SK-N-SH treated with all-trans-retinoic acid at 6 μM for 48 hours (cell line): ENCODE measurements around the gene PRAMEF11.
A peak's percentile ranks its signal among the peaks of the same experiment; 100 is the strongest.

Experiments
- ATAC-seq: fragments of 200-7000 bp; cut with Tn5 transposase; 3 replicates; pipeline ENCODE4 v1.9.1; 2020; ENCODE audit warnings: mild to moderate bottlenecking, moderate library complexity
- ARNTL ChIP-seq: fragments of 450-650 bp; formaldehyde crosslinking; IDR thresholded peaks from 2 replicates; pipeline ENCODE4 v1.5.0; 2020; ENCODE audit warnings: low read depth, mild to moderate bottlenecking, moderate library complexity, borderline replicate concordance
- BACH2 ChIP-seq: fragments of 250-450 bp; sonication (Bioruptor Pico); IDR thresholded peaks from 2 replicates; pipeline ENCODE4 v1.9.0; 2021; ENCODE audit warnings: mild to moderate bottlenecking, borderline replicate concordance
- CSDC2 ChIP-seq: fragments of 250-450 bp; sonication (Bioruptor Pico); IDR thresholded peaks from 2 replicates; pipeline ENCODE4 v1.5.0; 2020; ENCODE audit warnings: mild to moderate bottlenecking, moderate library complexity
- ESRRG ChIP-seq: fragments of 250-450 bp; sonication (Bioruptor Pico); IDR thresholded peaks from 2 replicates; pipeline ENCODE4 v1.6.1; 2021; ENCODE audit warnings: mild to moderate bottlenecking
- GLIS3 ChIP-seq: fragments of 250-450 bp; sonication (Bioruptor Pico); IDR thresholded peaks from 2 replicates; pipeline ENCODE4 v1.5.0; 2020; ENCODE audit warnings: mild to moderate bottlenecking, moderate library complexity
- ISL1 ChIP-seq: fragments of 250-450 bp; sonication (Bioruptor Pico); IDR thresholded peaks from 2 replicates; pipeline ENCODE4 v2.1.2; 2022; ENCODE audit warnings: mild to moderate bottlenecking, moderate library complexity
- OSR1 ChIP-seq: fragments of 250-450 bp; sonication (Bioruptor Pico); IDR thresholded peaks from 2 replicates; pipeline ENCODE4 v1.8.0; 2022; ENCODE audit warnings: moderate library complexity, mild to moderate bottlenecking, inconsistent platforms
- PPARA ChIP-seq: fragments of 250-450 bp; sonication (Bioruptor Pico); IDR thresholded peaks from 2 replicates; pipeline ENCODE4 v1.5.0; 2020; ENCODE audit warnings: mild to moderate bottlenecking, borderline replicate concordance
- RARB ChIP-seq: fragments of 250-450 bp; sonication (Bioruptor Pico); IDR thresholded peaks from 2 replicates; pipeline ENCODE4 v1.8.0; 2021; ENCODE audit warnings: mild to moderate bottlenecking, moderate library complexity
- SNAI2 ChIP-seq: fragments of 250-450 bp; sonication (Bioruptor Pico); IDR thresholded peaks from 2 replicates; pipeline ENCODE4 v1.5.0; 2020; ENCODE audit warnings: mild to moderate bottlenecking, moderate library complexity
- TCF4 ChIP-seq: fragments of 250-450 bp; sonication (Bioruptor Pico); IDR thresholded peaks from 2 replicates; pipeline ENCODE4 v1.8.0; 2021; ENCODE audit warnings: mild to moderate bottlenecking, moderate library complexity, borderline replicate concordance
- TOX ChIP-seq: fragments of 250-450 bp; sonication (Bioruptor Pico); IDR thresholded peaks from 2 replicates; pipeline ENCODE4 v1.8.0; 2021; ENCODE audit warnings: mild to moderate bottlenecking, moderate library complexity, borderline replicate concordance
- ZC3H10 ChIP-seq: fragments of 250-450 bp; sonication (Bioruptor Pico); IDR thresholded peaks from 2 replicates; pipeline ENCODE4 v1.5.1; 2021; ENCODE audit warnings: mild to moderate bottlenecking, moderate library complexity
- ZFP3 ChIP-seq: fragments of 250-450 bp; sonication (Bioruptor Pico); IDR thresholded peaks from 2 replicates; pipeline ENCODE4 v1.5.0; 2020; ENCODE audit warnings: mild to moderate bottlenecking, moderate library complexity
- ZFP30 ChIP-seq: fragments of 450-650 bp; formaldehyde crosslinking; IDR thresholded peaks from 2 replicates; pipeline ENCODE4 v1.5.0; 2022; ENCODE audit warnings: mild to moderate bottlenecking, moderate library complexity
- ZNF565 ChIP-seq: fragments of 450-650 bp; formaldehyde crosslinking; conservative IDR thresholded peaks from 2 replicates; pipeline ENCODE4 v1.5.0; 2020; ENCODE audit warnings: low read depth, mild to moderate bottlenecking, moderate library complexity
- ZNF70 ChIP-seq: fragments of 450-650 bp; formaldehyde crosslinking; IDR thresholded peaks from 2 replicates; pipeline ENCODE4 v1.5.0; 2020; ENCODE audit warnings: mild to moderate bottlenecking, moderate library complexity
- ZNF8 ChIP-seq: fragments of 450-650 bp; formaldehyde crosslinking; IDR thresholded peaks from 2 replicates; pipeline ENCODE4 v1.5.0; 2020; ENCODE audit warnings: mild to moderate bottlenecking, moderate library complexity
- TF ChIP-seq, protein P1 (sequence below): fragments of 250-450 bp; sonication (Bioruptor Pico); IDR thresholded peaks from 2 replicates; pipeline ENCODE4 v1.5.0; 2020; ENCODE audit warnings: mild to moderate bottlenecking, moderate library complexity
- TF ChIP-seq, protein P2 (sequence below): fragments of 250-450 bp; sonication (Bioruptor Pico); IDR thresholded peaks from 2 replicates; pipeline ENCODE4 v1.5.1; 2021; ENCODE audit warnings: mild to moderate bottlenecking, moderate library complexity
- TF ChIP-seq, protein P3 (sequence below): fragments of 250-450 bp; sonication (Bioruptor Pico); IDR thresholded peaks from 2 replicates; pipeline ENCODE4 v1.8.0; 2020; ENCODE audit warnings: mild to moderate bottlenecking, moderate library complexity, borderline replicate concordance

Gene PRAMEF11

DNA sequence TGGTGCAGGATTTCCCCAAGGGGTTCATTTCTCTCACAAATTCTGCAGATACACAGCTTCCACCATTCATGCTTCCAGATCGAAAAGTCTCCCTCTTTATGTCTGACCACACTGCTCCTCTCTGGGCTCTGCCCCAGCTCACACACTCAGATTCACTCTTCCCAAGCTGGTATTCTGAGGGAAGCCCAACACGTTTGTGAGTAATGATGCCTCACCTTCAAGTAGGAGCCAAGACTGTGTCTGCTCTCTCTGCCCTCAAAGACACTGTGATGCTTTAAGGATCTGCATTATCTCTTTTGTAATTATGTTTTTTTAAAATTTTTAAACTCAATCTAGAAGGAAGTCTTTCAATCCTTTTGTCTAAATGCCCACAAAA lies 19.8 kb downstream of the PRAMEF11 start:
- TF ChIP-seq RARB (CRISPR knock-in tag) (no peak), ESRRG (CRISPR knock-in tag) (no peak), TOX (CRISPR knock-in tag) (no peak), ZFP30 (no peak), GLIS3 (CRISPR knock-in tag) (no peak), BACH2 (CRISPR knock-in tag) (no peak), SNAI2 (no peak), ZNF70 (CRISPR knock-in tag) (no peak), ZNF565 (CRISPR knock-in tag) (no peak)
- TF ChIP-seq, protein P1, sequence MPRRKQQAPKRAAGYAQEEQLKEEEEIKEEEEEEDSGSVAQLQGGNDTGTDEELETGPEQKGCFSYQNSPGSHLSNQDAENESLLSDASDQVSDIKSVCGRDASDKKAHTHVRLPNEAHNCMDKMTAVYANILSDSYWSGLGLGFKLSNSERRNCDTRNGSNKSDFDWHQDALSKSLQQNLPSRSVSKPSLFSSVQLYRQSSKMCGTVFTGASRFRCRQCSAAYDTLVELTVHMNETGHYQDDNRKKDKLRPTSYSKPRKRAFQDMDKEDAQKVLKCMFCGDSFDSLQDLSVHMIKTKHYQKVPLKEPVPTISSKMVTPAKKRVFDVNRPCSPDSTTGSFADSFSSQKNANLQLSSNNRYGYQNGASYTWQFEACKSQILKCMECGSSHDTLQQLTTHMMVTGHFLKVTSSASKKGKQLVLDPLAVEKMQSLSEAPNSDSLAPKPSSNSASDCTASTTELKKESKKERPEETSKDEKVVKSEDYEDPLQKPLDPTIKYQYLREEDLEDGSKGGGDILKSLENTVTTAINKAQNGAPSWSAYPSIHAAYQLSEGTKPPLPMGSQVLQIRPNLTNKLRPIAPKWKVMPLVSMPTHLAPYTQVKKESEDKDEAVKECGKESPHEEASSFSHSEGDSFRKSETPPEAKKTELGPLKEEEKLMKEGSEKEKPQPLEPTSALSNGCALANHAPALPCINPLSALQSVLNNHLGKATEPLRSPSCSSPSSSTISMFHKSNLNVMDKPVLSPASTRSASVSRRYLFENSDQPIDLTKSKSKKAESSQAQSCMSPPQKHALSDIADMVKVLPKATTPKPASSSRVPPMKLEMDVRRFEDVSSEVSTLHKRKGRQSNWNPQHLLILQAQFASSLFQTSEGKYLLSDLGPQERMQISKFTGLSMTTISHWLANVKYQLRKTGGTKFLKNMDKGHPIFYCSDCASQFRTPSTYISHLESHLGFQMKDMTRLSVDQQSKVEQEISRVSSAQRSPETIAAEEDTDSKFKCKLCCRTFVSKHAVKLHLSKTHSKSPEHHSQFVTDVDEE (CRISPR knock-in tag): no peak
- ATAC-seq: peak; percentile 58

DNA sequence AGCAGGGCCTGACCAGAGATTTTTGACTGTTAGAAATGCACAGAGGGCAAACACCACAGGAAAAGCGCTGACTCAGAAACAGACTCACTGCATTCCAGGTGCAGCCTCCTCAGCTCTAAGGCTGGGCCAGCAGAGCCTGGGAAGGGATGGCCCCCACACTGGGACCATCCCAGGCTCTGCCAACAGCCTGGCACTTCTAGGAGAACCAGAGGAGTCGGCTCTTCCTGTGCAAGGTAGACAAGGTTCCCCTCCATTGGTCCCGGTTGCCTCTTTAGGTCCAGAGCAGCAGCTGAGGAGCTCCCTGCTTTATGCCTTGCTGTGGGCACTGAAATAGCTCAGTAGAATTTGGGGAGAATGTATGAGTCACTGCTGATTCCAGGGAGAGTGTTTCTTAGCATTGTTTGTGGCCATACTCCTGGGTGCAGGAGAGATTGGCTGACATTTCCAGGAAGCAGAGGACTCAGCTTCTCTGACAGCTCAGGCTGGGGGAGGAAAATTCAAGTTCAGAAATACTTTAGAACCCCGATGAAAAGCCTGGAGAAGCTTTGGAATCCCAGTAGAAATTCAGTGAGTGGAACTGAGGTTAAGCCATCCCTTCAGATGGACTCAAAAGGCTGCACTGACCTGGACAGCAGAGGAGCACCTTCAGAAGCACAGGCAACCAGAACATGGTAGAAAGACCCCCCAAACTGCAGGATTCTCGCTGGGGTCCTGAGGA lies 20.4 kb downstream of the PRAMEF11 start:
- ATAC-seq: peak; percentile 88
- no peak for TF ChIP-seq SNAI2
- TF ChIP-seq GLIS3 (CRISPR knock-in tag): no peak
- no peak for TF ChIP-seq CSDC2 (CRISPR knock-in tag)
- no peak for TF ChIP-seq ESRRG (CRISPR knock-in tag)
- no peak for TF ChIP-seq ZNF70 (CRISPR knock-in tag)
- no peak for TF ChIP-seq ZFP30
- no peak for TF ChIP-seq PPARA (CRISPR knock-in tag)
- TF ChIP-seq OSR1 (CRISPR knock-in tag): no peak
- TF ChIP-seq TCF4 (CRISPR knock-in tag): no peak
- no peak for TF ChIP-seq TOX (CRISPR knock-in tag)
- TF ChIP-seq ZNF8 (CRISPR knock-in tag): no peak
- TF ChIP-seq, protein P1 (CRISPR knock-in tag): no peak
- TF ChIP-seq ISL1 (CRISPR knock-in tag): no peak
- TF ChIP-seq RARB (CRISPR knock-in tag): no peak

DNA sequence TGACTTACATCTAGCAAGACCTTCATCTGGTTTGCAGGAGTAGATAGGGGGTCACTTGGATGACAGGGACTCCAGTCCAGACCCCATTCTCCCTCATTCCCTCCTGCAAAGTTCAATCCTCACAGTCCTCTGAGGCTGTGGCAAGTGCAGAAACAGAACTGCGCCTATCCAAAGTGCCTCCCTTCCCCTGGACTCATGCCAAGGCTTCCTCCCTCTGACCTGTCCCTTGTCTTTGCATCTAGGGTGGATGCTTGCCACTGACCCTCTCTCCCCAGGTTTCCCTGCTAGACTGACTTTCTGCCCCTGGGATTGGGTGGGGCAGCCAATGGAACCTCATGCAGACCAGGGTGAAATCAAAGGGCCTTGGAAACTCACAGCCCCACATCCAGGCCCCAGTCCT lies 21.3 kb downstream of the PRAMEF11 start:
- no peak for ATAC-seq
- TF ChIP-seq ZNF8 (CRISPR knock-in tag) (no peak), TOX (CRISPR knock-in tag) (no peak), ARNTL (CRISPR knock-in tag) (no peak), ZFP3 (no peak), ZNF70 (CRISPR knock-in tag) (no peak), ZC3H10 (CRISPR knock-in tag) (no peak), PPARA (CRISPR knock-in tag) (no peak), GLIS3 (CRISPR knock-in tag) (no peak), ESRRG (CRISPR knock-in tag) (no peak), ISL1 (CRISPR knock-in tag) (no peak), SNAI2 (no peak), RARB (CRISPR knock-in tag) (no peak)
- TF ChIP-seq, protein P2, sequence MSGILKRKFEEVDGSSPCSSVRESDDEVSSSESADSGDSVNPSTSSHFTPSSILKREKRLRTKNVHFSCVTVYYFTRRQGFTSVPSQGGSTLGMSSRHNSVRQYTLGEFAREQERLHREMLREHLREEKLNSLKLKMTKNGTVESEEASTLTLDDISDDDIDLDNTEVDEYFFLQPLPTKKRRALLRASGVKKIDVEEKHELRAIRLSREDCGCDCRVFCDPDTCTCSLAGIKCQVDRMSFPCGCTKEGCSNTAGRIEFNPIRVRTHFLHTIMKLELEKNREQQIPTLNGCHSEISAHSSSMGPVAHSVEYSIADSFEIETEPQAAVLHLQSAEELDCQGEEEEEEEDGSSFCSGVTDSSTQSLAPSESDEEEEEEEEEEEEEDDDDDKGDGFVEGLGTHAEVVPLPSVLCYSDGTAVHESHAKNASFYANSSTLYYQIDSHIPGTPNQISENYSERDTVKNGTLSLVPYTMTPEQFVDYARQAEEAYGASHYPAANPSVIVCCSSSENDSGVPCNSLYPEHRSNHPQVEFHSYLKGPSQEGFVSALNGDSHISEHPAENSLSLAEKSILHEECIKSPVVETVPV: no peak
- TF ChIP-seq, protein P1 (CRISPR knock-in tag): no peak
- TF ChIP-seq, protein P3, sequence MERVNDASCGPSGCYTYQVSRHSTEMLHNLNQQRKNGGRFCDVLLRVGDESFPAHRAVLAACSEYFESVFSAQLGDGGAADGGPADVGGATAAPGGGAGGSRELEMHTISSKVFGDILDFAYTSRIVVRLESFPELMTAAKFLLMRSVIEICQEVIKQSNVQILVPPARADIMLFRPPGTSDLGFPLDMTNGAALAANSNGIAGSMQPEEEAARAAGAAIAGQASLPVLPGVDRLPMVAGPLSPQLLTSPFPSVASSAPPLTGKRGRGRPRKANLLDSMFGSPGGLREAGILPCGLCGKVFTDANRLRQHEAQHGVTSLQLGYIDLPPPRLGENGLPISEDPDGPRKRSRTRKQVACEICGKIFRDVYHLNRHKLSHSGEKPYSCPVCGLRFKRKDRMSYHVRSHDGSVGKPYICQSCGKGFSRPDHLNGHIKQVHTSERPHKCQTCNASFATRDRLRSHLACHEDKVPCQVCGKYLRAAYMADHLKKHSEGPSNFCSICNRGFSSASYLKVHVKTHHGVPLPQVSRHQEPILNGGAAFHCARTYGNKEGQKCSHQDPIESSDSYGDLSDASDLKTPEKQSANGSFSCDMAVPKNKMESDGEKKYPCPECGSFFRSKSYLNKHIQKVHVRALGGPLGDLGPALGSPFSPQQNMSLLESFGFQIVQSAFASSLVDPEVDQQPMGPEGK (CRISPR knock-in tag): no peak
